NB4 (cell line): ENCODE measurements around the gene RARG.

Experiments
- DNase-seq: peaks from one replicate; pipeline ENCODE4 v3.0.0; 2010; ENCODE audit warnings: low read depth
- H3K4me3 ChIP-seq: one replicate; pipeline ENCODE4 v1.5.1; 2011; ENCODE audit warnings: mild to moderate bottlenecking, low read depth, low read length, moderate library complexity
- CTCF ChIP-seq: IDR thresholded peaks from one replicate; pipeline ENCODE4 v1.5.1; 2012; ENCODE audit warnings: low read depth, low read length
- MAX ChIP-seq: IDR thresholded peaks from 2 replicates; pipeline ENCODE4 v1.6.1; 2011; ENCODE audit warnings: low read depth, low read length
- MYC ChIP-seq: IDR thresholded peaks from 2 replicates; pipeline ENCODE4 v1.6.1; 2011; ENCODE audit warnings: low read depth, low read length
- POLR2A ChIP-seq: IDR thresholded peaks from 2 replicates; pipeline ENCODE4 v1.6.1; 2011; ENCODE audit warnings: mild to moderate bottlenecking; ENCODE audit not compliant: insufficient read length; ENCODE audit errors: extremely low read depth

The RARG gene

GRCh38 chr12:53227341-53227740 lies 4.7 kb downstream of the RARG start:
- TF ChIP-seq CTCF: no peak
- TF ChIP-seq POLR2A: no peak
- TF ChIP-seq MAX: no peak
- no peak for TF ChIP-seq MYC
- H3K4me3 ChIP-seq: no peak overlapping the region

GRCh38 chr12:53226815-53227214 lies 5.2 kb downstream of the RARG start:
- DNase-seq: no peak
- no peak overlapping the region for H3K4me3 ChIP-seq
- no peak for TF ChIP-seq POLR2A
- TF ChIP-seq MAX: no peak
- TF ChIP-seq MYC: no peak
- no peak for TF ChIP-seq CTCF

More at GRCh38 chr12:53227341-53227740, 4.7 kb downstream of the RARG start:
- no peak for DNase-seq

GRCh38 chr12:53225635-53226424 lies 6.2 kb downstream of the RARG start:
- H3K4me3 ChIP-seq: no peak overlapping the region
- no peak for DNase-seq
- no peak for TF ChIP-seq CTCF
- no peak for TF ChIP-seq POLR2A
- no peak for TF ChIP-seq MAX
- no peak for TF ChIP-seq MYC

- H3K4me3 ChIP-seq: no peak overlapping the region
- DNase-seq: no peak
- TF ChIP-seq CTCF (no peak), POLR2A (no peak), MYC (no peak), MAX (no peak)
These were observed 6.9 kb downstream of the RARG start for GRCh38 chr12:53224897-53225634.

- no peak overlapping the region for H3K4me3 ChIP-seq
- no peak for DNase-seq
- TF ChIP-seq CTCF (no peak), MAX (no peak), MYC (no peak), POLR2A (no peak)
These were observed 7.7 kb downstream of the RARG start for GRCh38 chr12:53224061-53224896.
